Glomerular endothelial cell (primary cell): ENCODE data around the gene TET3. TPM values are rescaled to one million over a fixed set of nuclear protein-coding genes. Genes with fewer than 3 reads are reported as not detected.

ENCODE experiments used
- DNase-seq: peaks from one replicate; pipeline ENCODE4 v3.0.0-alpha.2; 2011; ENCODE audit warnings: low read depth, low spot score; ENCODE audit errors: extremely low read depth
- total RNA-seq: library from RNA; depleted of rRNA; stranded (reverse); fragments of >200 nt; gene quantifications from 2 replicates; pipeline ENCODE4 v1.2.3, GENCODE V29; 2015

Gene TET3
- total RNA-seq, 1 donor from 2014 or later, result 13.7 TPM

DNA sequence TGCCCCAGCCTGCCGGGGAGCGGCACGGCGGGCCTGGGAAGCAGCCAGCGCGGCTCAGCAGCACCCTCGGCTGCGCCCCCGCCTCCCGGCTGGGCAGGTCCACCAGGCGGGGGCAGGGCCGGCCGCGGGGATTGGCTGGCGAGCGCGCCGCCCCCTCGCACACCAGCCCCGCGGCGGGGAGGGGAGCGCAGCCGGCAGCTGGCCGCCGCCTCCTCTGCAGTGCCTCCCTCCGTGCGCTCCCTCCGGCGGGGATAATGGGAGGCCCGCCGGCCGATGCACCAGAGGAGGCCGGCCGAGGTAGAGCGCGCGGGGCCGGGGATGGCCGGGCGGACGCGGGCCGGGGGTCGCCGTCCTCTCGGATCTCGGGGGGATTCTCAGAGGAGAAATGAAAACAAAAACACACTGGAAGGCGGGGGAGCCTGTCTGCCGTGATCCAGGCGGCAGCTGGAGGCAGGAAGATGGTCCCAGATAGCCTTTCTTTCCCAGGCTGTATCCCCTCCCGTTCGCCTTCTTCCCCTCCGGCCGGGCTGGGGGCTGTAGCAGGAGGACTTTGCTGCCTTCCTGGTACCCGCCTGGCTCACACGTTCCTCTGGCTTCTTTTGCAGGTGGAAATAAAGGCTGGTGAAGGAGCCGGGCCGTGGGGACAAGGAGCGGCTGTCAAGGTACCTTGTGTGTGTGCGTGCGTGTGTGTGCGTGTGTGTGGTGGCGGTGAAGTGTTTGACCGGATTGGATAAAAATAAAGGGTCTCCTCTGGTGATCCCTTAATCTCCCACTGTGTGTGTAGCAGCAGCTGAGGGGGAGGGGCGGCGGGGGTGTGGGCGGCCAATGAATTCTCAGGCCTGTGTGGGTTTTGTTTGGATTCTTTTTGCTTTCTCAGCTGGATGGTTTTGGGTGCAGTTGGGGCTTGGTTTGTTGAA lies 18.1 kb downstream of the TET3 start:
- DNase-seq, result no peak

DNA sequence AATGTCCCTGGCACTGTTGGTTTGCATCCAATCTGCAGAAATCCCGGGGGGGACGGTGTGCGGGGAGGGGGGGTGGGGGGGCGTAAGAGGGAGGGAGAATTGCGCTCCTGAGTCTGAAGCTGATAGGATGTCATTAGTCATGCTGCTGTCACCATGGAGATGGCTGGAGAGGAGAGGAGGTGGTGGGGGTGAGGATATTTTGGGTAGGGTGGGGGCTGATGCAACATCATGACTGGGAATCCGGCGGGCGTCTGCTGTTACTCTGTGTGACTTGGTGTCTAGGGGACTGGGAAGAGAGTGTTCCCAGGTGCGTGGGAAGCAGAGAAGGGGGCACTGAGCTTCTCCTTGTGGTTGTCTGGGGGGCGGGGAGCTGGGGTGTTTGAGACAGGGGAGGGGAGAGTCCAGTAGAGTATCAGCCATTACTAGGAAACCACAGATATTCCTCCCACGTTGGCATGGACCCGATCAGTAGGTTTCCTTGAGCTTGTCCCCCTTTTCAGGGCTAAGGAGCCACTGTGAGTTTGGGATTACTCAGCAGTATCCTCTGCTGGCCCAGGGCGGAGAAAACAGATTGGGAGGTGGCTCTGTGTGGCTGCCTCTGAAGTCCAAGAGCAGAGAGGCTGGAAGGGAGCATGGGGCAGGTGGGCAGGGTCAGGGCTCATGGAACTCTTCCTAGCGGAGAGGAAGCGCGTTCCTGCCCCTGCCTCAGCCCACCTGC lies 18.9 kb downstream of the TET3 start:
- DNase-seq, result no peak

DNA sequence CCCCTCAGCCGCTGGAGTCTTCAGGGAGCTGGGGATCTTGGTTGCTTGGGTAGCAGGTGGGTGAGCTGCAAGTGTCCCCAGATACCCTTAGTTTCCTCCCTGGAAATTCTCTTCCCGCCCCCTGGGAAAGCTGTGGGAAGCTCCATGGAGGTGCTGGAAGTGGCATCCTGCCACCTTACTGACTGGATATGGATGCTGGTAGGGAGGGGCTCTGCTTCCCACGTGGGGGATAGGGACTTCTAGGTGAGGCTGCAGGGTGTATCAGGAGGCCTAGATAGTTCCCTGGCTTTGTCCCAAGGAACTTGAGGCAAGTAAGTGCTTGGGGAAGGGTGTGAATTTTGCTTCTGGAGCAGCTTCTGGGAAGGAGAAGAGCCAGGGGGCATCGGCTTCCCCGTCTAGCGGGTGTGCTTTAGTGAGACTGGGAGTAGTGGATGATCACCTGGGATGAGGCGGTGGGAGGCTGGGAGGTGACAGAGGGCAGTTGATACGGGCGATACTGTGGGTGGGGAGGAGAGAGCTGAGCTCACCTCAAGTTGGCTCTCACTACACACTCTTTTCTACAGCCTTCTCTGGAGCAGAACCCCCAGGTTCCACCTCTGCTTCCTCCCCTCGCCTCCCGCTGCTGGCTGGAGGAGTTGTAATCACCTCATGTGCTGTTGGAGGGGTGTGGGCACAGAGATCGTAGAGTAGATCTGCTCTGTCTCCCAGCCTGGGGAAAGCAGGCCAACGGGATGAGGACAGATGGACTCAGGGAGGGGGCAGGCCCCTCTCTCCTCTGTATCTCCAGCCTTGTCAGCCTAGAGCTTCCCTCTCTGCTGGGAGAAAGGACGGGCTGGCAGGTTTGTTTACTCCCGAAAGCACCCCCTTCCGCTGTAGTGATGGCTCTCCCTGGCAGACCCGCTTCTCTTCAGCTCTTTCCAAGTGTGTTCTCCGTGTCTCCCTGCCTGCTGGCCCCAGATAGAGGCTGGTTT lies 19.8 kb downstream of the TET3 start:
- no peak for DNase-seq

DNA sequence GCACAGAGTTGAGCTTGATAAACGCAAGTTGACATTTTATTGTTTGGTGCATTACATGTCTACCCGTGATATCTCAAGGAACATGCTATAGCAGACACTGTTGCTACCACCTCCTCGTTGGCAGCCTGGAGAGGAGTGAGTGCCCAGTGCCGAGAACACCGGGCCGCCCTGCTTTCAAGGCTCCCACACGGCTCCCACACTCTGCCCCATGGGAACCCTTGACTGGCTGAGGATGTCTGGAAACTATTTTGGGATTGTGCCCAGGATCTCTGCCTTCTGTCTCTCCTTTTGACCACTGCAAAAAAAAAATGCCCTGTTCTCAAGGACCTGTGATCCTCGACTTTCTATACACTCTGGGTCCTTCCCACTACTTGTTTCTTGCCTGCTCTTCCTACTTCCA lies 21.1 kb downstream of the TET3 start:
- no peak for DNase-seq

DNA sequence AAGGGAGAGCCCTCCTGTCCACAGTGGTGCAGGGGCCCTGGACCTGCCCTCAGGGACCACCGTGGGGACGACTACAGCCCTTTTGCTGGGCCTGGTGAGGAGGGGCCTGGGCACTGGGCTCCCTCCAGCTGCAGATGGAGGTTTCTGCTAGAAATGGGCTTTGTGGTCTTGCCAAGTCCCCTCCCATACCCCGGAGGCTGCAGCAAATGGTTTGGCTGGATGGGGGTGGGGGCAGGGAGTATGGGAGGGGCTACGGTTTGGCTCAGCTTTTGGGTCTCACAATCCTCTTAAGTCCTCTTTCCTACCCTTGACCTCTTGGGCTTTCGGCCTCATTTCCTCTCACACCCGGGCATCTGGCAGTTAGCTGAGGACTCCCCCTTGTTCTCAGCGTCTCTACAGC lies 21.7 kb downstream of the TET3 start:
- DNase-seq, result no peak

DNA sequence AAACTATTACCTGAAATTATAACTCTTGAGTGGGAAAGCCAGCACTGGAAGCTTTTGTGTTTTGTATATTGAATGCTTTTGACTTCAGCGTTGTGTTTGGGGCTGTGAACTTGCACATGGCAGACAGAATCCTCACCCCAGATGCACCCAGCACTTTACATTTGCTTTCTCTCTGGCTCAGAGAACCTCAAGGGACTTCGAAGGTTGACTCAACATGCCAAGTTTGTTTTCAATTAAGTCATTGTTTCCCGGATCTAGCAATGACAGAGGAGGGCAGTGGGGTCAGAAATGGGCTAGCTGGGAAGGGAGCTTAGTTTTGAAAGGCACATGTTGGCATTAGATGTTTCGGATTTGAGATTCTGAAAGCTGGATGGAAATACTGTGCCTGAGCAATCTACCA lies 22.4 kb downstream of the TET3 start:
- no peak for DNase-seq

DNA sequence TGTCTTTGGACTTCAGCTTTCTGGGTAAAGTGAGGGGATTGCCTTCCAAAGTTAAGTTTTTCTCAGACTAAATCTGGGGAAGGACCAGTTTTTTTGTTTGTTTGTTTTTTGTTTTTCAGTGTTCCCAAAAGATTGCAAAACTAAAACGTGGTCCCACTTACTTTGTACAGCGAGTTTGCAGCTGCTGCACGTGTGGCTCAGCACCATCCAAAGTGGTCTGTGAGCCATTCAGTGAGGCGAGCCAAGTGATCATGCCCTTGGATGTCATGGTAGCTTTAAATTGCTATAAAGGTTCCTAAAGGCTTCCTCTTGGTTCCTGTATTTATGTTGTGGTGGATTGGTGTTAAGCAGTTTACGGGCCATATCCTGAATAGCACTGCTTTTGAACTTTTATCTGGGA lies 23.0 kb downstream of the TET3 start:
- no peak for DNase-seq

DNA sequence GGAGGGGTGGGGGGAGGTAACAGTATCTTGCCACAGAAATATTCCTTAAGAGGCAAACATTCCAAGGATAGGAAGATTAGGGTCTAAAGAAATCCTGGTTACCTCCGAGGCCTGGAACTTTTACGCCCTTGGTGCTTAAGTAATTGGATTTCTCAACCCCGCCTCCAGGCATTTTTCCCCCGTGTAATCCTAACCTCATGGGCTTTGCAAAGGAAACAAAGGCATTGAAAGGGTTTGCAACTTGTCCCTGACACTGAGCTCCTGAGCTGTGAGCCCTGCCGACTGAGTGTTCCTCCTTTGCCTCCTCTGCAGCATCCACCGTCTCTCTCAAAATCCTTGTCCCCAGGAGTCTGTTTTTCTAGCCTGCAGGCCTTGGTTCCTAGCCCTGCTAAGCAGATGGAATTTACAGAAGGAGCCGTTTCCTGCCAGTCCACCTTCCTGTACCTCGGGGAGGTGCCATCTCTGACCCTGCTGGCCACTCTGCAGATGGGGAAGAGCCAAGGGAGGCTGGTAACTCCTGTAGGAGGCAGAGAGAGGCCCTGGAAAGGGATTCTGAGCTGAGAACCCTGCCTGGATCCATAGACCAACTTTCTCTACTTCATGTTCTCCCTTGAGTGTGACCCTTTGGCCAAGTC lies 24.2 kb downstream of the TET3 start:
- no peak for DNase-seq

DNA sequence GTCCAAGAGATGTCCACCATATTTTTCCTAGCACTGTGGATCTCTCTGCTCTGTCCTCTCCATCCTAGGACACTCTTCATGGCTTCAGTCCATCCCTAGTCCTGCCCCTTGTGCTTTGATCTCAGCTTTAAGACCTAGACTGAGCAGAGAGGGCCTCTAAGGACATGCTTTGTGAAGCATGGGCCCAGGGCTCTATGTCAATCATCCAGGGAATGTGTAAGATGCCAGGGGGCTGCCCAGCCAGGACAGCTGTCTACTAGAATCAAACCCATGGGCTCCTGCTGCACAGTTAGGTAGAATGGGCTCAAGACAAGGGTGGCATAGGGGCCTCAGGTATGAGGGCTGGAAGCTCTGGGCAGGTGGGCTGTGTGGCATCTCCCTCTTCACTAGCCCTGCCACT lies 24.9 kb downstream of the TET3 start:
- DNase-seq, result no peak

DNA sequence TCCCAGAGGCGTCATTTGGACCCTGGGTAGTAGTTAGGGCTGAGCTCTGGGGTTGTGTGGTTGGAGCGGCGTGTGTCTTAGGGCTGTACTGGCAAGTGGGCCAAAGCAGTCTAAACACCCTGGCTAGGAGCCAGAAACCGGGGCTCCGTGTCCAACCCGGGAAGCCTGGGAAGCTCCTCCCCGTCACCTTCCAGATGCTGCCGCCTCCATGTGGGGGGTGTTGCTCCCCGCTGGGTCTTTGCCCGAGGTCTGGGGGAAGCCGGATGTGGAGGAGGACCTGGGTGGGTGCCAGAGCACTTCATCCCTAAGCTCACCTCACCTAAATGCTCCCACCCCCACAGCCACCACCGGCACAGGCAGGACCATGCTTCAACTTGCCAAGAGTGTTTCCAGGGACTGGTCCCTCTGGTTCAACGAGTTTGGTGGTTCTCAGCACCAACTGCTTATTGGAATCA lies 25.4 kb downstream of the TET3 start:
- no peak for DNase-seq

DNA sequence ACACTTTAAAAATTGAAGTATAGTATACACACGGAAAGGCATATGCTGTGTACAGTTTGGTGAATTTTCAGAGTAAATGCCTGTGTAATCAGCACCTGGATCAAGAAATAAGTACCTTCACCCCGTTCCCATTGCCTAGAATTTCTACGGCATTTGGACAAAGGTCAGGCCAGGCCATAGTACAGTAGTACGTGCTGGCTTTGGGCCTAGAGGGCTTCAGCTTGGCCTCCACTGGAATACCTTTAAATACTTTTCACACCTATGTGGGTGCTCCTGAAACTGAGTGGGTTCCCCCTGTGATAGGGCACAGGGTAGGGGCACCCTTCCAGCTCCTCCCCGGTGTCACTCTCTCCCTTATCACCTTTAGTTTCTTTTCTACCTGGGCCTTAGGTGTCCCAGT lies 26.5 kb downstream of the TET3 start:
- no peak for DNase-seq

DNA sequence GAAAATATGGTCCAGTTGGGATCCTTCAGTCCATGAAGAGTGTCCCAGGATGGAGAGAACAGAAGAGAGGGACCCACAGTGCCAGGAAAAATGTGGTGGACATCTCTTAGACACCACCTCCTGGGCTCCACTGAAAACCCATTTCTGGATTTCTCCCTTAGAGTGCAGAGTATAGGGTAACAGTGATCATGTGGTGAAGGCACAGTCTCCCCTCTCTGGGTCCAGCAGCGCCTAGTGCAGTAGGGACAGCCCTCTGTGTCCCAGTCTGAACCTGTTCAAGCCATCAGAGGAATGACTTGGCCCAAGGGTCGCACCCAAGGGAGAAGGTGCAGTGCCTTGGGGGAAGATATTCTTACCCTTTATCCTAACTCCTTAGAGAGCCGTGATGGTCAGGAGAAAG lies 30.1 kb downstream of the TET3 start:
- DNase-seq, result no peak

DNA sequence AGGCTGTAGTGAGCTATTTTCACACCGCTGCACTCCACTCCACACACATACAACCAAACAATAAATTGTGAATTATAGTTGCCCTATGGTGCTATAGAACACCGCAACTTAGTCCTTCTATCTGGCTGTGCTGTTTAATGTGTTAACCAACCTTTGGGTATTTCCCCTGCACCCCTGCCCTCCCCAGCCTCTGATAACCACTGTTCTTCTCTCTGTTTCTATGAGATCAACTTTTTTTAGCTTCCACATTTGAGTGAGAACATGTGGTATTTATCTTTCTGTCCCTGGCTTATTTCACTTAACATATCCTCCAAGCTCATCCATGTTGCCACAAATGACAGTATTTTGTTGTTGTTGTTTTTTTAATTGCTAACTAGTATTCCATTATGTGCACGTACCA lies 32.5 kb downstream of the TET3 start:
- no peak for DNase-seq

DNA sequence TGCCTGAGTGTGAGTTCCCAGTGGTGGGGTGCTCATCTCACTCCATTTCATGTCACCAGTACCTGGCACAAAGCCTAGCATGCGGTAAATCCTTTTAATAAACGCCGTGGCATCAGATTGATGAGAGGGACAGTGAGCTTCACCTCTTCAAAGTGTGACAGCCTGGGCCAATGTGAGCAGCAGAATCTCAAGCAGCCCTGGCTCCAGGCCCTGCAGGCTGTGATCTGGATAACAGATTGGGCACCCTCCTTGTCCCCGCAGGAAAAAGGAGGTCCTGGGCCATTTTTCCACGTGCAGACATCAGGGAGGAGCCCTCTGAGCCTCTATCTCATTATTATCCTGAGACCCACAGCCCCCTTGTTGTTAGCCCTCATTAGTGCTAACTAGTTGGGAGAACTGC lies 34.8 kb downstream of the TET3 start:
- DNase-seq, result no peak

DNA sequence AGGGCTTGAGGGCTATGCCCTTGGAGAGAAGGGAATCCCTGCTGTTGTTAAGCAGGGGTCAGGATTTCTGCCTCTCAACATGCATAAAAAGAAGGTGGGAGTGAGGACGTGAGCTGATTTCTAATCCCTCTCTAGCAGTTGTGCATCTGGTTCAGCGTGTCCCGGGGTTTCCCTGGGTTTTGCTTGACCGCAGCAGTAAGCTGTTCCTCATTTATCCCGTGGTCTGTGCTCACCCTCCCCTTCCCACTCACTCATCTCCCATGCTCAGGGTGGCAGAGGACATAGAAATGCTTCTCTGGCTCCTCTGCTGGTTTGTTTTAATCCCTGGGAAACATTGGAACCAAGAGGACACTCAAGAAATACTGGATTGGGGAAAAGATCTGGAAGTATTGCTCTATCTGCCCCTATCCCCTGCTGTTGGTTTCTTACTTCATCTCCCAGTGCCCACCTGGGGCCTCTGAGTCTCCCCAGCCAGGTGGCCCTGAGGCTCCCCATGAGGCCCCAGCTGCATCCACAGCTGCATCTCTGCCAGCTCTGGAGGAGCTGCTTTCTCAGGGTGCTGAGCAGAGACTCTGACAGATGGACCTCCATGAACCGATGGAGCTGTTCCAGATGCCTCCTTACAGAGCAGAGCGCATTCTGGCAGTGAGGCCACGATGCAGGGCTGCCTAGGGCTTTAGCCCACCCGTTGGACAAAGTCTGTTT lies 36.1 kb downstream of the TET3 start:
- no peak for DNase-seq

DNA sequence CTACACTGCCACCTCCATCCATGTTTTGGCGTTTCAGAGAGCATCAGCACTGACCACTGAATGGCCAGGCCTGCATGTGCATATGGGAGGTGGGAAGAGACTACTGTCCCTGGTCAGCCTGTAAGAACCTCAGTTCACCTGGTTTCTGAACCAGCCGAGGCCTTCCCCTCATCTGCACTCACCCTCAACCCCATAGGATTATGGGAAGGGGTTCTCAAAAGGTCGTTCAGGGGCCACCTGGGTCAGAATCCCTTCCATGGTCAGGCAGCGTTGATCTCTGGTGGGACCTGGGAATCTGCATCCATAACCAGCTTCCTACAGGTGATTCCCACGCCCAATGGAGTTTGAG lies 36.7 kb downstream of the TET3 start:
- DNase-seq, result no peak

DNA sequence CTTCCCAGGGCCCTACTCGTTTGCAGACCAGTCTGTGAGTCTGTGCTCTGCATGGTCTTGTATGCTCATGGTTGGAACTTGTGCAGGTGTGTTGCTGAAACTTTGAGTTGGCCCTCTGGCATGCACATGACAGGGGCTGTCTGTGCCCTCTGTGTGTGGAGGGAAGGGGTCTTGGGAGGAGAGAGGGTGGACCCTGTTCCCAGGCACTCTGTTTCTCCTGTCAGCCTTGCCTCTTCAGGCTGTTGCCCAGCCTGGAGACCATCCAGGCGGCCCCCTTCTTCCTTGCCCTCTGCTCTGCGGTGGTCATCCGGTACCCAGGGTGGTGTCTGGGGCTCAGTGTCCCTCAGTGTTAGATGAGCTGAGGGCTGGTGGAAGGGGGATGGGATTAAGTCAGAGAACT lies 39.5 kb downstream of the TET3 start:
- DNase-seq, result no peak

DNA sequence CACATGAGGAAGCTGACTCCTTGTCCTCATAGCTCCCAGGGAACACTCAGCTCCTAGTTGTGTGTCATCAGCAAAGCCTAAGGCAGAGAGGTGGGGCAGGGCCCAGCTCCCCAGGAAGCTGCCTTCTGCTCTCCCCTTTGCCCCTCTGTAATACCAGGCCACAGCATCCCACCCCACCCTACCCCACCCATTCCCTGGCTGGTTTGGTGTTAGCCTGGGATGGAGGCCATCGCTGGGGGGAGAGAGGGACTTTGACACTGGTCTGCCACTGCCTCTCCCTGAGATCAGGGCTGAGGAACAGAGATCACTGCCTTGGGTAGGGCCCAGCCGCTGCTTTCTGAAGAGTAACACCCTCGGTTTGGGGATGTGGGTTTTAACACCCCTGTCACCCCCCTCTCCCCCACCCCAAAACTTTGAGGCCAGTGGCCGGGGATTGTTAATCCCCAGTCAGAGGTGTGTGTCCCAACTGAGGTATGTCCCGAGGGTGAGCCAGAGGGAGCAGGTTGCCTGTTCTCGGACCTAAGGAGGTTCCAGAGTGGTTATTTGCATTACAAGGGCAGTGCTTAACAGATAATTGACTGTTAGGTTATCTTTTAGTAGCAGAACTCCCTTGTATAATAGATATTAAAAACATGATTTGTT lies 41.4 kb downstream of the TET3 start:
- no peak for DNase-seq

DNA sequence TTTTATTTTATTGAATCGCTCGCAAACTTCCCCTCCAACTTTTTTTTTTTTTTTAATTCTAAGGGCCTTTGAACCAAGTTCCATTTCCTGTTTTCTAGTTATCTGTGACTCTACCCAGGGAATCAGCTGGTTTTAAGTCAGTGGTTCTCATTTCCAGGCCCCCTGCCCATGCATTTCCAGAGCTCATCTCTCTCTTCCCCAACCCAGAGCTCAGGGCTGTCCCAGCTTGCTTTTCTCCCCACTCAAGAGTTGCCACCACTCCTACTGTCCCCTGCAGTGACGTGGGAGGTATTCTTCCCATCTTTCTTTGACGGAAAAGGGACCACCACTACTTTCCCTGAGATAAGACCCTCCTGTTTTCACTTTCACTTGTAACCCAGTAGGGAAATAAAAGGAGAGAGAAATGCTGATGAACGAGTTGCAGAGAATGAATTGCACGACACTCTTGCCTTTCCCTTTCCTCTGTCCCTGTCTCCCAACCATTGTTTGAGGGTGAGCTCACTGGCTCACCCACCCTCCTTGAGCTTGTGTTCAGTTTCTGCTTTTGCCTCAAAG lies 42.1 kb downstream of the TET3 start:
- no peak for DNase-seq
